ENCODE results near the gene MAEA.
A peak's percentile ranks its signal among the peaks of the same experiment; 100 is the strongest.

The MAEA gene

DNA sequence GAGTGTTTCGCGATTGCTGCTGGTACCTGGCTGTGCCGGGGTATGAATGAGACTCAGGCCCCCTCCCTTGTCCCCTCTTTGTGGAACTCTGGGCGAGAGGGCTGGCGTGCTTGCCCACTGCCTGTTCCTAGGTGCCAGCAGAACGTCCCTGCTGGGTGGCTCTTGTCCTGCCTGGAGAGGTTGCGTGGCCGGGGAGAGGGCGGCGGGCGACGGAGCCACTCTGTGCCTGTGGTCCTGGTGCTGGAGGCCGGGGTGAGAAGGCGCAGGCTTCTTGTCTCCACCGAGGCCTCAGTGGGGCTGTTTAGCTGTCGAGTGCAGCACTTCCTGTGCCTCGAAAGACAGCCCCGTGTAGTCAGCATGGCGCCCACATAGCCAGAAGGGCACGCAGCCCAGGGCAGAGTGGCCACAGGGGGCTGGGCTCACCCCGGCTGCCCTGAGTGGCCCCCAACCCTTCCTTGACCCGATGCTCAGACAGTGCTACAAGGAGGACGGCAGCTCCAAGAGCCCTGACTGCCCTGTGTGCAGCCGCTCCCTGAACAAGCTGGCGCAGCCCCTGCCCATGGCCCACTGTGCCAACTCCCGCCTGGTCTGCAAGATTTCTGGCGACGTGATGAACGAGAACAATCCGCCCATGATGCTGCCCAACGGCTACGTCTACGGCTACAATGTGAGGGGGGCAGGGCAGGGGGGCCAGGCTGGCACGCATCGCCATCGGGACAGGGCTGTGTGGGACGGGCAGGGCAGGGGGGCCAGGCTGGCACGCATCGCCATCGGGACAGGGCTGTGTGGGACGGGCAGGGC is 48.5 kb downstream of the MAEA start:
- no peak for DNase-seq

- no peak for DNase-seq
Measured at GRCh38 chr4:1338752-1339414, 49.2 kb downstream of the MAEA start.

GRCh38 chr4:1339489-1339888 is 49.8 kb downstream of the MAEA start:
- no peak for DNase-seq

- DNase-seq = no peak
Measured at GRCh38 chr4:1340181-1340747, 50.6 kb downstream of the MAEA start.

GRCh38 chr4:1340861-1341260 is 51.2 kb downstream of the MAEA start:
- no peak for DNase-seq

GRCh38 chr4:1342003-1342402 is 52.3 kb downstream of the MAEA start:
- DNase-seq = no peak

DNA sequence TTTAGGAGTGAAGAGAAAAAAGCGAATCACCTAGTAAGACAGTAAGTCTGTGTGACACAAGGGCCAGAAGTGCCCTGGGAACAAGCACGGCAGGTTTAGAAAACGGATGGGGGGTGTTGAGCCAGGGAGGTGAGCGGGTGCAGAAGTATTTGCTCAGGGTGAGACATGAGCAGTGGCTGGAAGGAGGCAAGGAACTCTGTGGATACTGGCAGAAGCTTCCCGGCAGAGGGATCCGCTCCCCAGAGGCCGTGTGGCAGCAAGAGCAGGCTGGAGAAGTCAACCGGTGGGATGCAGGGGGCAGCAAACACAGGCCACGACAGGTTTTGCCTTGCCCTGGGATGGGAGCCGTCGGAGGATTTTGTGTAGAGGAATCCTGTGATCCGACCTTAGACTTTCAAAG is 55.0 kb downstream of the MAEA start:
- no peak for DNase-seq

GRCh38 chr4:1345903-1346780 is 56.5 kb downstream of the MAEA start:
- peak; percentile 66 for DNase-seq

GRCh38 chr4:1346781-1347409 is 57.2 kb downstream of the MAEA start, which contains the start of gene UVSSA:
UVSSA (plus strand) TSS chr4:1347208; CDS start chr4:1348092, 884 bp downstream.
- DNase-seq = peak; percentile 100

GRCh38 chr4:1347410-1347864 is 57.7 kb downstream of the MAEA start:
- peak; percentile 51 for DNase-seq

DNA sequence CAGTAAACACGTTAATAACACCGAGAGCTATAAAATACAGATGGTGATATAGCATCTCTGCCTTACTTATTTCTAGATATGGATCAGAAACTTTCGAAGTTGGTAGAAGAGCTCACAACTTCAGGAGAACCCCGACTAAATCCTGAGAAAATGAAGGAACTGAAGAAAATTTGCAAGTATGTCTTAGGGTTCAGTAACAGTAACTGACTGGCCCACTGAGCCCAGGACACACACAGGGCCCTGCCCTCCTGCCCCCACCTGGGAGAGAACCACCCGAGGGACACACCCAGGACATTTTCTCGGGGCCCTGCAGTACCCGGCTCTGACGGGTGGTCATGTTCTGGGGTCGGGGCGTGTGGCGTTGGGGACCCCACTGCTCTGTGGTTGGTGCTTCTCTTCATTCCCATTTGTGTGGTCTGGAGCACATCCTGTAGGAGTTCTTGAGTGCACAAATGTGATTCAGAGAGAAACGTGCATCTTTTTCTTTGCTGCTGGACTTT is 58.4 kb downstream of the MAEA start:
- DNase-seq = no peak

- DNase-seq = no peak
Measured at GRCh38 chr4:1348746-1349145, 59.1 kb downstream of the MAEA start.

DNA sequence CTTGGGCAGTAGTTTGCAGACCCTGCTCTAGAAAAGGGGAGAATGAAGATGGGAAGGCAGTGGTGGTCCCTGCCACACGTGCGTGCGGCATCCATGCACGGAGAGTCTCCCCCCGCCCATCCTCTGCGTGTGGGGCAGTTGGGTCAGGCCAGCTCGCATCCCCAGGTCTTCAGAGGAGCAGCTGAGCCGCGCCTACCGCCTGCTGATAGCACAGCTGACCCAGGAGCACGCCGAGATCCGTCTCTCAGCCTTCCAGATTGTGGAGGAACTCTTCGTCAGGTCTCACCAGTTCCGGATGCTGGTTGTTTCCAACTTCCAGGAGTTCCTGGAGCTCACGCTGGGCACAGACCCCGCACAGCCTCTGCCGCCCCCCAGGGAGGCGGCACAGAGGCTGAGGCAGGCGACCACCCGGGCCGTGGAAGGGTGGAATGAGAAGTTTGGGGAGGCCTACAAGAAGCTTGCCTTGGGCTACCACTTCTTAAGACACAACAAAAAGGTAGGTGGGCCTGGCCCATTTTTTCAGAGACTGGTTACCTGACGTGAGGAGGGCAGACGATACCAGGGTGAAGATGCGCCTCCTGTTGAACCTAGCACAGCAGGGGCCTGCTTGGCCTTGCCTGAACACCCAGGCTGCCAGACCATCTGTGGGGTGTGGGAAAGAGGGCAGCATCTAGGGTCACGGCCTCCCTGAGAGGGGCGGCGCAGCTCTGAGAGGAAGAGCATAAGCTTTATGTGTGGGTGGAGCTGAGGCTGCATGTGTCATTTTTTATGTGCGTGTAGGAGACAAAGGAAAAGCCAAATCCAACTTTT is 59.9 kb downstream of the MAEA start:
- DNase-seq = no peak

- DNase-seq = no peak
Measured at GRCh38 chr4:1350169-1350520, 60.5 kb downstream of the MAEA start.

DNA sequence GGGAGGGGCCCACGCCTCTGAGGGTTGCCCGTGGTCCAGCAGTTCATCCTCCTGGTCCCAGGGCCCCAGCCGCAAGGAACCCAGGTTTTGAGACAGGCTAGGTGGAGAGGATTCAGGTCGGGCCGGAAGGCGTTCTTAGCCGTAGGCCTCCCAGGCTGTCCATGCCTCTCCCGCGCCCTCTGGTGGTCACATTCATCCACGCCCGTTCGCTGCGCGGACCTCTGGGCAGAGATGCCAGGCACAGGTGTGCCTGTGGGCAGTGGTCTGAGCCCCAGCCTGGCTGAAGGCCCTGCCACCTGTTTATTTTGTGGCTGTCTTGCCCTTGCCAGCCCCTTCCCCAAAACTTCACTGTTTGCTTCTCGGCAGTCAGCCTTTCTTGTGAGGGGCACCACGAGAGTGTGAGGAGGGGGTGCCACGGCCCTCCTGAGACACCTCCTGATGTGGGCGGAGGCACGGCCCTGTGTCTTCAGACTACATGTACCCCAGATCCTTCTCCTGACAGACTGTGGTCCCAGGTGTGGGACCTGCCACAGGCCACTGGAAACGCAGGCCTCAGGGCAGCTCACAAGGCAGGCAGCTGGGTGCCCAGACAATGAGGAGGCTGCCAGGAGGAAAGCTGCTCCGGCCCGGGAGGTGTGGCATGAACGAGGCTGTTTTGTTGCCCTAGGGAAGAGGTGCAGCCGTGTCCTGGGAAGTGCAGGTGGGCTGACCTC is 62.3 kb downstream of the MAEA start:
- DNase-seq = peak; percentile 89

DNA sequence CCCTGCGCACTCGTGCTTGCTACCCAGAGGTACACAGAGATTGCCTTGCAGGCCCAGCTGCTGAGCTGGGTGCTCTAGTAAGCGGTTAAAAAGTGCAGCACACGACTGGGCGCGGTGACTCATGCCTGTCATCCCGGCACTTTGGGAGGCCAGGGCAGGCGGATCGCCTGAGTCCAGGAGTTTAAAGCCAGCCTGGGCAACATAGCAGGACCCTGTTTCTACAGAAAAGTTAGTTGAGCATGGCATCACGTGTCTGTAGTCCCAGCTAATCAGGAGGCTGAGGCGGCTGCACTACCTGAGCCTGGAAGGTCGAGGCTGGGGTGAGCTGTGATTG is 62.8 kb downstream of the MAEA start:
- DNase-seq = no peak

GRCh38 chr4:1353186-1354055 is 63.7 kb downstream of the MAEA start:
- DNase-seq = no peak

GRCh38 chr4:1354136-1354982 is 64.7 kb downstream of the MAEA start:
- no peak for DNase-seq

DNA sequence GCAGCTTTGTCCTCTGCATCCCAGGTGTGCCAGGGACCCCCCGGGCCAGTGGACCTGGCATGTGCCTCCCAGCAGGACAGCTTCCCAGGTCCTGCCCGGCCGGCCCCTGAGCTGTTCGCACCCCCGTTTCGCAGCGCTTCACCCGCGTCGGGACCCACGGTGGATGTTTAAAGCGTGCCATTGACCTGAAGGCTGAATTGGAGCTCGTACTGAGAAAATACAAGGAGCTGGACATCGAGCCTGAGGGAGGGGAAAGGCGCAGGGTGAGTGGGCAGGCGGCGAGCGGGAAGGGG is 65.2 kb downstream of the MAEA start:
- no peak for DNase-seq

Data from CD4-positive, alpha-beta T cell treated with Interleukin-17A for 1 hour (primary cell).